ENCODE results near the gene PRKCA. TPM values are rescaled to one million over a fixed set of nuclear protein-coding genes. Genes with fewer than 3 reads are reported as not detected.
A peak's percentile ranks its signal among the peaks of the same experiment; 100 is the strongest.

The PRKCA gene
- total RNA-seq, 1 experiment from 2014 or later, result 20.7 TPM

- no peak for TF ChIP-seq CTCF (IDR thresholded peaks at IDR 0.05; ENCODE audit: unreplicated experiment)
- Mint-ChIP-seq H3K4me3 (ENCODE audit: unreplicated experiment) (no peak overlapping the region), H3K36me3 (ENCODE audit: insufficient read depth, unreplicated experiment) (peaks cover 10% of the 10 kb centered on the region), H3K27ac (ENCODE audit: low read depth, unreplicated experiment) (no peak overlapping the region), H3K4me1 (ENCODE audit: insufficient read depth, unreplicated experiment) (no peaks in the 10 kb centered on the region), H3K9me3 (ENCODE audit: unreplicated experiment) (peaks cover 13% of the 10 kb centered on the region), H3K27me3 (ENCODE audit: insufficient read depth, unreplicated experiment) (no peaks in the 10 kb centered on the region)
- ChIA-PET CTCF (interaction anchor here (0.6 kb wide), 1 partner anchor 369 kb away, joined by 3 read pairs; no protein-coding TSS in a partner anchor), POLR2A (no interaction called here)
- BruUV-seq (replicated peaks), result no TSS peak
- no peak for DNase-seq (ENCODE audit: unreplicated experiment)
- intact Hi-C loops (cut with micrococcal nuclease), result no loop called here
Measured at GRCh38 chr17:66667491-66668030, 365.1 kb downstream of the PRKCA start.

- CTCF ChIA-PET, result interaction anchor here (0.9 kb wide), 1 partner anchor 470 kb away, joined by 4 read pairs; no protein-coding TSS in a partner anchor
- intact Hi-C loops (cut with micrococcal nuclease), result no loop called here
- Mint-ChIP-seq H3K4me3 (ENCODE audit: unreplicated experiment) (no peak overlapping the region), H3K27me3 (ENCODE audit: insufficient read depth, unreplicated experiment) (no peaks in the 10 kb centered on the region), H3K27ac (ENCODE audit: low read depth, unreplicated experiment) (no peak overlapping the region), H3K9me3 (ENCODE audit: unreplicated experiment) (peaks cover 13% of the 10 kb centered on the region), H3K4me1 (ENCODE audit: insufficient read depth, unreplicated experiment) (peaks cover 19% of the 10 kb centered on the region), H3K36me3 (ENCODE audit: insufficient read depth, unreplicated experiment) (peaks cover 18% of the 10 kb centered on the region)
- BruUV-seq (replicated peaks), result no TSS peak
- no peak for TF ChIP-seq CTCF (IDR thresholded peaks at IDR 0.05; ENCODE audit: unreplicated experiment)
- no peak for DNase-seq (ENCODE audit: unreplicated experiment)
- POLR2A ChIA-PET, result no interaction called here
Measured at GRCh38 chr17:66670206-66670605, 367.8 kb downstream of the PRKCA start.

GRCh38 chr17:66671156-66671555 is 368.7 kb downstream of the PRKCA start:
- intact Hi-C loops (cut with micrococcal nuclease), result no loop called here
- Mint-ChIP-seq H3K9me3 (ENCODE audit: unreplicated experiment) (peaks cover 13% of the 10 kb centered on the region), H3K36me3 (ENCODE audit: insufficient read depth, unreplicated experiment) (peaks cover 18% of the 10 kb centered on the region), H3K27me3 (ENCODE audit: insufficient read depth, unreplicated experiment) (no peaks in the 10 kb centered on the region), H3K4me1 (ENCODE audit: insufficient read depth, unreplicated experiment) (peaks cover 28% of the 10 kb centered on the region), H3K27ac (ENCODE audit: low read depth, unreplicated experiment) (no peak overlapping the region), H3K4me3 (ENCODE audit: unreplicated experiment) (no peak overlapping the region)
- POLR2A ChIA-PET, result no interaction called here
- no peak for DNase-seq (ENCODE audit: unreplicated experiment)
- TF ChIP-seq CTCF (IDR thresholded peaks at IDR 0.05; ENCODE audit: unreplicated experiment), result no peak
- CTCF ChIA-PET, result interaction anchor here (0.5 to 1.1 kb wide), 3 partner anchors 8 to 797 kb away, joined by 3 to 5 read pairs (median 3); no protein-coding TSS in a partner anchor
- BruUV-seq (replicated peaks), result no TSS peak

GRCh38 chr17:66673668-66674276 is 371.4 kb downstream of the PRKCA start:
- no TSS peak for BruUV-seq (replicated peaks)
- intact Hi-C loops (cut with micrococcal nuclease), result loop anchor here (1.0 to 2.0 kb wide), 5 partner anchors 48 to 473 kb away; partner anchors contain the start of gene PRKCA
- peaks cover 3% of the 10 kb centered on the region for H3K9me3 Mint-ChIP-seq (ENCODE audit: unreplicated experiment)
- ChIA-PET CTCF (interaction anchor here (0.5 to 1.8 kb wide), 14 partner anchors 11 to 663 kb away, joined by 3 to 13 read pairs (median 4); no protein-coding TSS in a partner anchor), POLR2A (interaction anchor here (0.7 to 4.3 kb wide), 8 partner anchors 11 to 1755 kb away, joined by 3 to 39 read pairs (median 4); no protein-coding TSS in a partner anchor)
- peaks cover 8% of the 10 kb centered on the region for H3K36me3 Mint-ChIP-seq (ENCODE audit: insufficient read depth, unreplicated experiment)
- peak; percentile 85 for TF ChIP-seq CTCF (IDR thresholded peaks at IDR 0.05; ENCODE audit: unreplicated experiment)
- H3K4me3 Mint-ChIP-seq (ENCODE audit: unreplicated experiment), result peak overlapping the region; percentile 56
- H3K27me3 Mint-ChIP-seq (ENCODE audit: insufficient read depth, unreplicated experiment), result no peaks in the 10 kb centered on the region
- H3K4me1 Mint-ChIP-seq (ENCODE audit: insufficient read depth, unreplicated experiment), result peaks cover 46% of the 10 kb centered on the region
- DNase-seq (ENCODE audit: unreplicated experiment), result peak; percentile 83
- H3K27ac Mint-ChIP-seq (ENCODE audit: low read depth, unreplicated experiment), result peak overlapping the region; percentile 92

Measured in MCF 10A (cell line).